ENCODE measurements around the gene ENTPD6. TPM values are rescaled to one million over a fixed set of nuclear protein-coding genes. Genes with fewer than 3 reads are reported as not detected.
A peak's percentile ranks its signal among the peaks of the same experiment; 100 is the strongest.
"Not testable (repeated sequence)": the region's sequence is repeated elsewhere in the genome, so short reads cannot be mapped to it uniquely, and the experiment has no call there.

Gene ENTPD6
- total RNA-seq, 2 donors from 2014 or later: 105 to 194 TPM

DNA sequence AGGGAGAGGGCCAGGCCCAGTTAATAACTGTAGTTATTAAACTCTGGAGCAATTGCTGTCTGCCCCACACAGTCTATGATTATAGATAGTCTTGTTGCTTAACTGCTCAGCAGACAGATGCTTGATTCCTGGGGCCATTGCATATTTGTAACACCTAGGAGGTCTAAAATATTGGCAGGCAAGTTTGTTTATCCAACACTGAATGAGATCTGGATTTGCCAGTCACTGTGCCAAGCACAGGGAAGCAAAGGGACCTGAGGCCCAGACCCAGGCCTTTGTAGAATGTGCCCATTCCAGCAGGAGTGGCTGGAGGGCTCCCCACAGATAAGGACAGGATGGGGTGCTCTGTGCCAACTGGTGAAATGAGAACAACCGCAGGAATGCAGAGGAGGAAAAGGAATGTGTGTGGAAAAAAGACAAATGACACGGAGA is 17.6 kb upstream of the ENTPD6 start:
- Histone ChIP-seq H3K9me3 (no peaks in the 10 kb centered on the region), H3K36me3 (no peaks in the 10 kb centered on the region), H3K4me1 (replicated peaks) (no peaks in the 10 kb centered on the region), H3K27ac (peak overlapping the region in 1 of 2 donors; percentile 35), H3K27me3 (replicated peaks; ENCODE audit: insufficient read depth) (no peaks in the 10 kb centered on the region), H3K4me3 (no peak overlapping the region)
- 30% methylated on average over 2 of the region's 2 CpGs for WGBS
- intact Hi-C loops (cut with DNase I): loop anchor here (2.0 to 5.0 kb wide), 2 partner anchors 116 to 181 kb away; no protein-coding TSS in a partner anchor
- TF ChIP-seq, protein P1, sequence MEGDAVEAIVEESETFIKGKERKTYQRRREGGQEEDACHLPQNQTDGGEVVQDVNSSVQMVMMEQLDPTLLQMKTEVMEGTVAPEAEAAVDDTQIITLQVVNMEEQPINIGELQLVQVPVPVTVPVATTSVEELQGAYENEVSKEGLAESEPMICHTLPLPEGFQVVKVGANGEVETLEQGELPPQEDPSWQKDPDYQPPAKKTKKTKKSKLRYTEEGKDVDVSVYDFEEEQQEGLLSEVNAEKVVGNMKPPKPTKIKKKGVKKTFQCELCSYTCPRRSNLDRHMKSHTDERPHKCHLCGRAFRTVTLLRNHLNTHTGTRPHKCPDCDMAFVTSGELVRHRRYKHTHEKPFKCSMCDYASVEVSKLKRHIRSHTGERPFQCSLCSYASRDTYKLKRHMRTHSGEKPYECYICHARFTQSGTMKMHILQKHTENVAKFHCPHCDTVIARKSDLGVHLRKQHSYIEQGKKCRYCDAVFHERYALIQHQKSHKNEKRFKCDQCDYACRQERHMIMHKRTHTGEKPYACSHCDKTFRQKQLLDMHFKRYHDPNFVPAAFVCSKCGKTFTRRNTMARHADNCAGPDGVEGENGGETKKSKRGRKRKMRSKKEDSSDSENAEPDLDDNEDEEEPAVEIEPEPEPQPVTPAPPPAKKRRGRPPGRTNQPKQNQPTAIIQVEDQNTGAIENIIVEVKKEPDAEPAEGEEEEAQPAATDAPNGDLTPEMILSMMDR (IDR thresholded peaks at IDR 0.05): no peak
- no peak for TF ChIP-seq POLR2A (IDR thresholded peaks at IDR 0.05)
- peak; percentile 79 for TF ChIP-seq POLR2AphosphoS5 (IDR thresholded peaks at IDR 0.05)
- peak; percentile 81 for DNase-seq (ENCODE audit: low spot score)

DNA sequence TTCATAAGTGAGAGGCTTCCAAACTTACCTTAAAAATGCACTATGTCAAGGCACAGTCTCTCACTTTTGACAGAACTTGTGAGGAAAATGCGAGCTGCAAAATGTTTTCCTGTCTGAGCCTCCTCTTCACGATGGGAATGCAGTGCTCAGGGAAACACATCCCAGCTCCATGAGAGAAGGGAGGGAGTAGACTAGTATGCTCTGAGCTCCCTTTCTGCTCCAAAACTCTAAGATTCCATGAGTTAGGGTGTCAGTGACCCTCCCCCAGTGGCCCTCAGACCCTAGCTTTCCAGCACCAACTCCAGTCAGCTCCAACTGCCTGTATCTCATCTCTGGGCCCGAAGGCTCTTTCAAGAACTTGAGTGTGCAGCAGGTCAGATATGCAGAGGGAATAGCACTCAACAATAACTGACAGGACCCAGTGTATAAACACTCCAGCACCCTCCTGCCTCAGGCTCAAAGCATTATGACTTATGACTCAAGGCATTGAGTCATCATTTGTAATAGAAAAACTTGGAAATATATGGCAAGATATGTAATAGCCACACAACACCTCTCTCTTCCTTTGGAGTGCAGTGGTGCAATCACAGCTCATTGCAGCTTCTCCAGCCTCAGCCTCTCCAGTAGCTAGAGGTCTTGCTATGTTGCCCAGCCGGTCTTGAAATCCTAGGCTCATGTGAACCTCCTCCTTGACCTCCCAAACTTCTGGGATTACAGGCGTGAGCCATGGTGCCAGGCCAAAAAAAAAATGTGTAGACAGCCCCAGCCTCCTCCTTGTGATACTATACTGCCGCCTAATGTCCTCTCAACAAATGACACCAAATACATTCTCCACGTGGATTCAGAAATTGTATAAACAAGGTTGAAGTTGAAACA is 16.7 kb upstream of the ENTPD6 start:
- Histone ChIP-seq H3K4me1 (replicated peaks) (no peaks in the 10 kb centered on the region), H3K27me3 (replicated peaks; ENCODE audit: insufficient read depth) (no peaks in the 10 kb centered on the region), H3K36me3 (no peaks in the 10 kb centered on the region), H3K27ac (peak overlapping the region; percentile 35 to 50), H3K9me3 (no peaks in the 10 kb centered on the region), H3K4me3 (no peak overlapping the region)
- 31% methylated on average over 7 of the region's 7 CpGs for WGBS
- TF ChIP-seq, protein P1 (IDR thresholded peaks at IDR 0.05): peak in 3 of 4 experiments; percentile 66 to 78 (median 74)
- TF ChIP-seq POLR2AphosphoS5 (IDR thresholded peaks at IDR 0.05) (peak; percentile 45), POLR2A (IDR thresholded peaks at IDR 0.05) (no peak)
- intact Hi-C loops (cut with DNase I): loop anchor here (2.0 to 5.0 kb wide), 2 partner anchors 116 to 182 kb away; no protein-coding TSS in a partner anchor
- DNase-seq (ENCODE audit: low spot score): no peak

DNA sequence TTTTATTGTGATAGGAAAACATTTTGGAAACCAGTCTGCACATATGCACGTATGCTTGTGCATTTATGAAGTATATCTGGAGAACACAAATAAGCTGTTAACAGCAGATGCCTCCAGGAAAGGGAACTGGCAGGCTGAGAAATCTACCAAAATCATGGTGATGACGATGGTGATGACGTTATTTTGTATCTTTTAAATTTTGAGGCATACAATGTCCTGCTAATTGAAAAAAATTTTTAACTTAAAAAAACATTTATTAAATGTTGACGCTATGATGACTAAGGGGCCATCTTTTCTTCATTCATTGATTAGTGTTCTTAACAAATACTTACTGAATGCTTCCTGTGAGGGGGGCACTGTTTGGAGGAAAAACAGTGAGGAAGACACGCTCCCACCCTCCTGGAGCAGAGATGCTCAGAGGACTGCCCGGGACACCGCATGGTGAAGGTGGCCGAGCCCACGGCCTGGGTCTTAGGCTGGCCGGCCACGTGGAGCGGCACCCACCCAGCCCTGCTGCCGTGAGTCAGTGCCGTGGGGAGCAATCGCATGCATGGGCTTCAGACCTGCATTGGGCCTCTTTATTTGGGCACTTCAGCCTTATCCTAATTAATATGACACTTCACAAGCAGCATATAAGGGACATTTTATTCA is 15.9 kb upstream of the ENTPD6 start:
- 61% methylated on average over 15 of the region's 15 CpGs for WGBS
- TF ChIP-seq, protein P1 (IDR thresholded peaks at IDR 0.05): no peak
- TF ChIP-seq POLR2A (IDR thresholded peaks at IDR 0.05) (no peak), POLR2AphosphoS5 (IDR thresholded peaks at IDR 0.05) (no peak)
- DNase-seq (ENCODE audit: low spot score): no peak
- H3K27me3 ChIP-seq (replicated peaks; ENCODE audit: insufficient read depth): no peaks in the 10 kb centered on the region
- no peaks in the 10 kb centered on the region for H3K9me3 ChIP-seq
- no peaks in the 10 kb centered on the region for H3K36me3 ChIP-seq
- intact Hi-C loops (cut with DNase I): loop anchor here (2.0 to 5.0 kb wide), 2 partner anchors 117 to 183 kb away; no protein-coding TSS in a partner anchor
- no peak overlapping the region for H3K4me3 ChIP-seq
- no peak overlapping the region for H3K27ac ChIP-seq
- H3K4me1 ChIP-seq (replicated peaks): no peaks in the 10 kb centered on the region

DNA sequence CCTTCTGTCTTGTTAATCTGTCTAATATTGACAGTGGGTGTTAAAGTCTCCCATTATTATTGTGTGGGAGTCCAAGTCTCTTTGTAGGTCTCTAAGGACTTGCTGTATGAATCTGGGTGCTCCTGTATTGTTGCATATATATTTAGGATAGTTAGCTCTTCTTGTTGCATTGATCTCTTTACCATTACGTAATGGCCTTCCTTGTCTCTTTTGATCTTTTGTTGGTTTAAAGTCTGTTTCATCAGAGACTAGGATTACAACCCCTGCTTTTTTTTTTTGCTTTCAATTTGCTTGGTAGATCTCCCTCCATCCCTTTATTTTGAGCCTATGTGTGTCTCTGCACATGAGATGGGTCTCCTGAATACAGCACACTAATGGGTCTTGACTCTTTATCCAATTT is 11.1 kb upstream of the ENTPD6 start:
- 90% methylated on average over 1 of the region's 1 CpG for WGBS
- H3K4me1 ChIP-seq (replicated peaks): not testable (repeated sequence)

GRCh38 chr20:25187220-25187619 is 8.3 kb upstream of the ENTPD6 start:
- H3K27ac ChIP-seq: no peak overlapping the region
- no peak for DNase-seq (ENCODE audit: low spot score)
- intact Hi-C loops (cut with DNase I): no loop called here
- no peaks in the 10 kb centered on the region for H3K4me1 ChIP-seq (replicated peaks)
- H3K27me3 ChIP-seq (replicated peaks; ENCODE audit: insufficient read depth): no peaks in the 10 kb centered on the region
- 97% methylated on average over 3 of the region's 3 CpGs for WGBS
- H3K36me3 ChIP-seq: no peaks in the 10 kb centered on the region
- TF ChIP-seq, protein P1 (IDR thresholded peaks at IDR 0.05): no peak
- TF ChIP-seq POLR2AphosphoS5 (IDR thresholded peaks at IDR 0.05): no peak
- no peak for TF ChIP-seq POLR2A (IDR thresholded peaks at IDR 0.05)
- no peak overlapping the region for H3K4me3 ChIP-seq
- H3K9me3 ChIP-seq: no peaks in the 10 kb centered on the region

More for the DNA sequence above, 11.1 kb upstream of the ENTPD6 start:
- H3K27me3 ChIP-seq (replicated peaks; ENCODE audit: insufficient read depth); H3K9me3 ChIP-seq; intact Hi-C loops (cut with DNase I); H3K27ac ChIP-seq; H3K4me3 ChIP-seq; DNase-seq (ENCODE audit: low spot score); H3K36me3 ChIP-seq: not testable (repeated sequence)

Data from prostate gland (tissue), 2 donors.